Body of pancreas (tissue), 4 donors: Measurements from ENCODE around the gene SLC25A51.

Experiments
- POLR2A ChIP-seq, 3 donors: fragments of 450-650 bp; IDR thresholded peaks; one replicate each; pipeline ENCODE4 v1.6.1; 2016; ENCODE audit warnings: antibody characterized with exemption in 3 of 3, mild to moderate bottlenecking in 2 of 3
- TF ChIP-seq, protein P1 (sequence below), 7 experiments: fragments of 450-650 bp in 4 of 7; fragments of 200-600 bp in 3 of 7; sonication (generic) in 3 of 7; IDR thresholded peaks; one replicate each; pipeline ENCODE4 v1.5.1; 2016 to 2019; ENCODE audit warnings: antibody characterized with exemption in 7 of 7

DNA sequence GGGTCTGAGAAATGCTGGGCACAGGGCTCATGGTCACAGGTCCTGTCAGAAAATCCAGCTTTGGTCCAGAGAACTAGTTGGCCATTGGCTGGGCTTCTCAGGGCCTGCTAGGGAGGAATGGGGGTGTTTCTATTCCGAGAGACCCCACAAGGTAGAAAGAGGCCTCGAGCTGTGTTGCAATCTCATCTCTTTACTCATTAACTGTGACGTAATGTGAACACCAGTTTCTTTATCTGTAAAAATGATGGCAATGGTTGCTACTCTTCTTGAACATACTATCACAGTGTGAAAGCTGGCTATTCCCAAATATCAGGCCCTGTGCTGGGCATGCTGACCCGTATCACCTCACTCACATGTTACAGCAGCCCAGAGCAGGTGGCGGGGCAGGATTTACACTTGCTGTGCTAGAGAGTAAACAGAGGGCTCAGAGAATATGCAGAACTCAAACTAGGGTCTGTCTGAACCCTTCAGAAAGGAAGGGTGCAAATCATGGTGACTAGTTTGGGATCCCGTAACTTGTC lies 35.7 kb upstream of the SLC25A51 start:
- TF ChIP-seq, protein P1, sequence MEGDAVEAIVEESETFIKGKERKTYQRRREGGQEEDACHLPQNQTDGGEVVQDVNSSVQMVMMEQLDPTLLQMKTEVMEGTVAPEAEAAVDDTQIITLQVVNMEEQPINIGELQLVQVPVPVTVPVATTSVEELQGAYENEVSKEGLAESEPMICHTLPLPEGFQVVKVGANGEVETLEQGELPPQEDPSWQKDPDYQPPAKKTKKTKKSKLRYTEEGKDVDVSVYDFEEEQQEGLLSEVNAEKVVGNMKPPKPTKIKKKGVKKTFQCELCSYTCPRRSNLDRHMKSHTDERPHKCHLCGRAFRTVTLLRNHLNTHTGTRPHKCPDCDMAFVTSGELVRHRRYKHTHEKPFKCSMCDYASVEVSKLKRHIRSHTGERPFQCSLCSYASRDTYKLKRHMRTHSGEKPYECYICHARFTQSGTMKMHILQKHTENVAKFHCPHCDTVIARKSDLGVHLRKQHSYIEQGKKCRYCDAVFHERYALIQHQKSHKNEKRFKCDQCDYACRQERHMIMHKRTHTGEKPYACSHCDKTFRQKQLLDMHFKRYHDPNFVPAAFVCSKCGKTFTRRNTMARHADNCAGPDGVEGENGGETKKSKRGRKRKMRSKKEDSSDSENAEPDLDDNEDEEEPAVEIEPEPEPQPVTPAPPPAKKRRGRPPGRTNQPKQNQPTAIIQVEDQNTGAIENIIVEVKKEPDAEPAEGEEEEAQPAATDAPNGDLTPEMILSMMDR (IDR thresholded peaks at IDR 0.05): no peak
- no peak for TF ChIP-seq POLR2A (IDR thresholded peaks at IDR 0.05)
